HG03575 (cell line): ENCODE results near the gene LAMA2.

Experiments used
- ATAC-seq: cut with Tn5 transposase; IDR thresholded peaks from one replicate; pipeline ENCODE4 v1.9.1; 2021; ENCODE audit not compliant: unreplicated experiment, insufficient number of reproducible peaks, low FRiP score; ENCODE audit errors: extremely low read depth

The LAMA2 gene

GRCh38 chr6:129269076-129269475 is 386.1 kb downstream of the LAMA2 start:
- no peak for ATAC-seq

- no peak for ATAC-seq
Observed at GRCh38 chr6:129269891-129270290, 387.0 kb downstream of the LAMA2 start.

- no peak for ATAC-seq
Observed at GRCh38 chr6:129270450-129270849, 387.5 kb downstream of the LAMA2 start.

GRCh38 chr6:129273161-129273560 is 390.2 kb downstream of the LAMA2 start:
- no peak for ATAC-seq

- ATAC-seq, result no peak
Observed at GRCh38 chr6:129276461-129276860, 393.5 kb downstream of the LAMA2 start.

- ATAC-seq, result no peak
Observed at GRCh38 chr6:129276986-129277385, 394.0 kb downstream of the LAMA2 start.

- ATAC-seq, result no peak
Observed at GRCh38 chr6:129279343-129280292, 396.7 kb downstream of the LAMA2 start.

- ATAC-seq, result no peak
Observed at GRCh38 chr6:129280293-129280644, 397.3 kb downstream of the LAMA2 start.

- no peak for ATAC-seq
Observed at GRCh38 chr6:129280749-129281148, 397.8 kb downstream of the LAMA2 start.

GRCh38 chr6:129281168-129281796 is 398.3 kb downstream of the LAMA2 start:
- no peak for ATAC-seq

- ATAC-seq, result no peak
Observed at GRCh38 chr6:129282019-129282418, 399.1 kb downstream of the LAMA2 start.

- no peak for ATAC-seq
Observed at GRCh38 chr6:129284225-129284624, 401.3 kb downstream of the LAMA2 start.

- no peak for ATAC-seq
Observed at GRCh38 chr6:129287231-129288177, 404.6 kb downstream of the LAMA2 start.

- no peak for ATAC-seq
Observed at GRCh38 chr6:129289442-129289841, 406.5 kb downstream of the LAMA2 start.

- no peak for ATAC-seq
Observed at GRCh38 chr6:129292836-129293235, 409.9 kb downstream of the LAMA2 start.

- ATAC-seq, result no peak
Observed at GRCh38 chr6:129297592-129297991, 414.7 kb downstream of the LAMA2 start.

GRCh38 chr6:129302671-129303070 is 419.7 kb downstream of the LAMA2 start:
- no peak for ATAC-seq

GRCh38 chr6:129306826-129307225 is 423.9 kb downstream of the LAMA2 start:
- no peak for ATAC-seq

GRCh38 chr6:129307845-129308244 is 424.9 kb downstream of the LAMA2 start:
- no peak for ATAC-seq
